Cortex of kidney (tissue), 1 donor: ENCODE data around the gene ARMCX1.
"Not testable (repeated sequence)": the region's sequence is repeated elsewhere in the genome, so short reads cannot be mapped to it uniquely, and the experiment has no call there.

ENCODE experiments used
- DNase-seq: peaks from one replicate; lab custom pipeline; 2025; lab: John Stamatoyannopoulos, UW

The ARMCX1 gene

GRCh38 chrX:101550362-101550750 is at the start of gene ARMCX1:
ARMCX1 (plus strand) TSS chrX:101550547; CDS start chrX:101552931, 2,384 bp downstream.
- no peak for DNase-seq

- DNase-seq: not testable (repeated sequence)
Observed at GRCh38 chrX:101502929-101503328, 47.4 kb upstream of the ARMCX1 start.

GRCh38 chrX:101507372-101507771 is 43.0 kb upstream of the ARMCX1 start:
- DNase-seq: no peak

- no peak for DNase-seq
Observed at GRCh38 chrX:101507986-101508385, 42.4 kb upstream of the ARMCX1 start.

- DNase-seq: no peak
Observed at GRCh38 chrX:101530944-101531343, 19.4 kb upstream of the ARMCX1 start.

- DNase-seq: no peak
Observed at GRCh38 chrX:101539116-101539515, 11.2 kb upstream of the ARMCX1 start.

GRCh38 chrX:101550751-101551379 is 518 bp downstream of the ARMCX1 start:
- no peak for DNase-seq

GRCh38 chrX:101551380-101551767 is 1.0 kb downstream of the ARMCX1 start:
- DNase-seq: no peak

- no peak for DNase-seq
Observed at GRCh38 chrX:101552714-101553113, 2.4 kb downstream of the ARMCX1 start.

- no peak for DNase-seq
Observed at GRCh38 chrX:101564651-101565050, 14.3 kb downstream of the ARMCX1 start.

GRCh38 chrX:101595739-101596419 is 45.5 kb downstream of the ARMCX1 start:
- no peak for DNase-seq

GRCh38 chrX:101599592-101599991 is 49.2 kb downstream of the ARMCX1 start:
- DNase-seq: not testable (repeated sequence)

- no peak for DNase-seq
Observed at GRCh38 chrX:101602077-101602476, 51.7 kb downstream of the ARMCX1 start.
